ENCODE measurements around the gene S100A4.
"Not testable (repeated sequence)": the region's sequence is repeated elsewhere in the genome, so short reads cannot be mapped to it uniquely, and the experiment has no call there.

S100A4 gene

GRCh38 chr1:153583976-153584375, 38.4 kb upstream of the S100A4 start:
- H3K4me3 ChIP-seq (ENCODE audit: low read depth, low read length): no peak overlapping the region
- TF ChIP-seq CTCF (IDR thresholded peaks at IDR 0.05; ENCODE audit: control insufficient read depth, extremely low read depth, insufficient read depth): no peak
- DNase-seq (ENCODE audit: low read depth): no peak

- not testable (repeated sequence) for H3K4me3 ChIP-seq (ENCODE audit: low read depth, low read length); DNase-seq (ENCODE audit: low read depth)
These were observed 37.9 kb upstream of the S100A4 start for GRCh38 chr1:153583514-153583913.

GRCh38 chr1:153582836-153583235, 37.2 kb upstream of the S100A4 start:
- not testable (repeated sequence) for DNase-seq (ENCODE audit: low read depth)

GRCh38 chr1:153578936-153579335, 33.3 kb upstream of the S100A4 start:
- no peak for DNase-seq (ENCODE audit: low read depth)
- no peak for TF ChIP-seq CTCF (IDR thresholded peaks at IDR 0.05; ENCODE audit: control insufficient read depth, extremely low read depth, insufficient read depth)
- H3K4me3 ChIP-seq (ENCODE audit: low read depth, low read length): no peak overlapping the region

More at GRCh38 chr1:153582836-153583235, 37.2 kb upstream of the S100A4 start:
- not testable (repeated sequence) for H3K4me3 ChIP-seq (ENCODE audit: low read depth, low read length)

- H3K4me3 ChIP-seq (ENCODE audit: low read depth, low read length): no peak overlapping the region
- no peak for TF ChIP-seq CTCF (IDR thresholded peaks at IDR 0.05; ENCODE audit: control insufficient read depth, extremely low read depth, insufficient read depth)
- no peak for DNase-seq (ENCODE audit: low read depth)
These were observed 32.9 kb upstream of the S100A4 start for GRCh38 chr1:153578490-153578889.

GRCh38 chr1:153577624-153578051, 32.0 kb upstream of the S100A4 start:
- no peak overlapping the region for H3K4me3 ChIP-seq (ENCODE audit: low read depth, low read length)

GRCh38 chr1:153577138-153577537, 31.5 kb upstream of the S100A4 start:
- no peak overlapping the region for H3K4me3 ChIP-seq (ENCODE audit: low read depth, low read length)
- DNase-seq (ENCODE audit: low read depth): no peak
- no peak for TF ChIP-seq CTCF (IDR thresholded peaks at IDR 0.05; ENCODE audit: control insufficient read depth, extremely low read depth, insufficient read depth)

More at GRCh38 chr1:153577624-153578051, 32.0 kb upstream of the S100A4 start:
- DNase-seq (ENCODE audit: low read depth): no peak
- TF ChIP-seq CTCF (IDR thresholded peaks at IDR 0.05; ENCODE audit: control insufficient read depth, extremely low read depth, insufficient read depth): no peak

- H3K4me3 ChIP-seq (ENCODE audit: low read depth, low read length); DNase-seq (ENCODE audit: low read depth): not testable (repeated sequence)
These were observed 29.9 kb upstream of the S100A4 start for GRCh38 chr1:153575497-153575896.

GRCh38 chr1:153575081-153575491, 29.5 kb upstream of the S100A4 start:
- not testable (repeated sequence) for H3K4me3 ChIP-seq (ENCODE audit: low read depth, low read length); DNase-seq (ENCODE audit: low read depth)

All from LNCaP clone FGC (cell line).